ENCODE results near the gene IL24.

DNA sequence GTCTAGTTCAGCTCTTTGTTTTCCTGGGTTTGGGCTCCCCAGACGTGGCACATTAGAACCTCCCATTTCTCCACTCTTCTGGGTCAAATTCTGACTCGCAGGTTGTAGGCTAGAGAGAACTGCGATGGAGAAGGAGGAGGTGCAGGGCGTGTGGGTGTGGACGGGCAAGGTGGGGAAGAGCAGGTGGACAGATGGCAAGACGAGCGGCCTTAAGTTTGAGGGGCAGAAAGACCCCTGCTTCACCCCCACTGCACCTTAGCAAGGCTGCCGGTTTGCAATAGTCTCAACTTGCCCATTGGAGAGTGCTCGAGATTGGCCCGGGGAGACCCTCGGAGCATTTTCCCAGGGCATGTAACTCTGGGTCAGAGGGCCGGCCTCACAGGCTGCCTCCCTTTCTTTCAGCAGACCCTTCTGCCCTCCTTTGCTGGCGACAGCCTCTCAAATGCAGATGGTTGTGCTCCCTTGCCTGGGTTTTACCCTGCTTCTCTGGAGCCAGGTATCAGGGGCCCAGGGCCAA, 1.7 kb downstream of the IL24 start:
- TF ChIP-seq, protein P1, sequence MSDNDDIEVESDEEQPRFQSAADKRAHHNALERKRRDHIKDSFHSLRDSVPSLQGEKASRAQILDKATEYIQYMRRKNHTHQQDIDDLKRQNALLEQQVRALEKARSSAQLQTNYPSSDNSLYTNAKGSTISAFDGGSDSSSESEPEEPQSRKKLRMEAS (IDR thresholded peaks at IDR 0.05; ENCODE audit: low read depth, low read length): no peak
- no peak for TF ChIP-seq NRF1 (conservative IDR thresholded peaks at IDR 0.05; ENCODE audit: low read depth, low read length)
- no peak for TF ChIP-seq CTCF (IDR thresholded peaks at IDR 0.05 in 2 of 3, conservative IDR thresholded peaks at IDR 0.05 in 1 of 3; ENCODE audit: control insufficient read depth in 2 of 3, extremely low read depth in 1 of 3, insufficient read depth in 1 of 3, low read depth in 3 of 3, low read length in 3 of 3)
- TF ChIP-seq, protein P2, sequence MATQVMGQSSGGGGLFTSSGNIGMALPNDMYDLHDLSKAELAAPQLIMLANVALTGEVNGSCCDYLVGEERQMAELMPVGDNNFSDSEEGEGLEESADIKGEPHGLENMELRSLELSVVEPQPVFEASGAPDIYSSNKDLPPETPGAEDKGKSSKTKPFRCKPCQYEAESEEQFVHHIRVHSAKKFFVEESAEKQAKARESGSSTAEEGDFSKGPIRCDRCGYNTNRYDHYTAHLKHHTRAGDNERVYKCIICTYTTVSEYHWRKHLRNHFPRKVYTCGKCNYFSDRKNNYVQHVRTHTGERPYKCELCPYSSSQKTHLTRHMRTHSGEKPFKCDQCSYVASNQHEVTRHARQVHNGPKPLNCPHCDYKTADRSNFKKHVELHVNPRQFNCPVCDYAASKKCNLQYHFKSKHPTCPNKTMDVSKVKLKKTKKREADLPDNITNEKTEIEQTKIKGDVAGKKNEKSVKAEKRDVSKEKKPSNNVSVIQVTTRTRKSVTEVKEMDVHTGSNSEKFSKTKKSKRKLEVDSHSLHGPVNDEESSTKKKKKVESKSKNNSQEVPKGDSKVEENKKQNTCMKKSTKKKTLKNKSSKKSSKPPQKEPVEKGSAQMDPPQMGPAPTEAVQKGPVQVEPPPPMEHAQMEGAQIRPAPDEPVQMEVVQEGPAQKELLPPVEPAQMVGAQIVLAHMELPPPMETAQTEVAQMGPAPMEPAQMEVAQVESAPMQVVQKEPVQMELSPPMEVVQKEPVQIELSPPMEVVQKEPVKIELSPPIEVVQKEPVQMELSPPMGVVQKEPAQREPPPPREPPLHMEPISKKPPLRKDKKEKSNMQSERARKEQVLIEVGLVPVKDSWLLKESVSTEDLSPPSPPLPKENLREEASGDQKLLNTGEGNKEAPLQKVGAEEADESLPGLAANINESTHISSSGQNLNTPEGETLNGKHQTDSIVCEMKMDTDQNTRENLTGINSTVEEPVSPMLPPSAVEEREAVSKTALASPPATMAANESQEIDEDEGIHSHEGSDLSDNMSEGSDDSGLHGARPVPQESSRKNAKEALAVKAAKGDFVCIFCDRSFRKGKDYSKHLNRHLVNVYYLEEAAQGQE (IDR thresholded peaks at IDR 0.05; ENCODE audit: low read depth, low read length): no peak
